Prostate gland (tissue), 2 donors: ENCODE measurements around the gene PKP4. TPM values are rescaled to one million over a fixed set of nuclear protein-coding genes. Genes with fewer than 3 reads are reported as not detected.

Experiments used
- DNase-seq: peaks from one replicate; pipeline ENCODE4 v3.0.0-alpha.2; 2019; ENCODE audit warnings: low spot score
- H3K27ac ChIP-seq, 2 donors: fragments of 200-600 bp; sonication (generic); 2 replicates each; pipeline ENCODE4 v1.5.1; 2017 to 2019
- H3K27me3 ChIP-seq: fragments of 200-600 bp; sonication (generic); replicated peaks from 2 replicates; pipeline ENCODE4 v1.5.1; 2019; ENCODE audit not compliant: insufficient read depth
- H3K36me3 ChIP-seq, 2 donors: fragments of 200-600 bp; sonication (generic); 1 replicate in 1 of 2; 2 replicates in 1 of 2; pipeline versions ENCODE4 v1.5.1 to v1.8.1; 2017 to 2019
- H3K4me1 ChIP-seq: fragments of 200-600 bp; sonication (generic); replicated peaks from 2 replicates; pipeline ENCODE4 v1.5.1; 2019
- H3K4me3 ChIP-seq, 2 donors: fragments of 200-600 bp; sonication (generic); 2 replicates each; pipeline ENCODE4 v1.5.1; 2017 to 2019
- H3K9me3 ChIP-seq: fragments of 200-600 bp; sonication (generic); 2 replicates; pipeline ENCODE4 v1.5.1; 2017
- POLR2A ChIP-seq: fragments of 450-650 bp; IDR thresholded peaks from one replicate; pipeline ENCODE4 v1.6.1; 2016; ENCODE audit warnings: antibody characterized with exemption, mild to moderate bottlenecking
- POLR2AphosphoS5 ChIP-seq: sonication (generic); formaldehyde crosslinking; IDR thresholded peaks from one replicate; pipeline ENCODE4 v1.6.1; 2017; ENCODE audit warnings: antibody characterized with exemption
- WGBS: methylation state at CpG from one replicate; pipeline ENCODE4 v1.1.5; 2018; 5-methylcytosine and 5-hydroxymethylcytosine counted together
- intact Hi-C: fragments of 100-400 bp; cut with DNase I; formaldehyde crosslinking; loops from one replicate; pipeline ENCODE4 v1.14.2; 2022
- total RNA-seq, 2 donors: library from RNA; depleted of rRNA; stranded (reverse); fragments of >200 nt; gene quantifications; one replicate each; pipeline ENCODE4 v1.1.0, GENCODE V29; 2016
- TF ChIP-seq, protein P1 (sequence below), 4 experiments: fragments of 200-600 bp in 2 of 4; fragments of 450-650 bp in 2 of 4; sonication (generic) in 2 of 4; IDR thresholded peaks; 1 replicate in 3 of 4; 2 replicates in 1 of 4; pipeline ENCODE4 v1.5.1; 2016 to 2019; ENCODE audit warnings: antibody characterized with exemption in 4 of 4, mild to moderate bottlenecking in 2 of 4, moderate library complexity in 2 of 4

Gene PKP4
- total RNA-seq, 2 donors from 2014 or later, result 49.0 to 57.9 TPM

DNA sequence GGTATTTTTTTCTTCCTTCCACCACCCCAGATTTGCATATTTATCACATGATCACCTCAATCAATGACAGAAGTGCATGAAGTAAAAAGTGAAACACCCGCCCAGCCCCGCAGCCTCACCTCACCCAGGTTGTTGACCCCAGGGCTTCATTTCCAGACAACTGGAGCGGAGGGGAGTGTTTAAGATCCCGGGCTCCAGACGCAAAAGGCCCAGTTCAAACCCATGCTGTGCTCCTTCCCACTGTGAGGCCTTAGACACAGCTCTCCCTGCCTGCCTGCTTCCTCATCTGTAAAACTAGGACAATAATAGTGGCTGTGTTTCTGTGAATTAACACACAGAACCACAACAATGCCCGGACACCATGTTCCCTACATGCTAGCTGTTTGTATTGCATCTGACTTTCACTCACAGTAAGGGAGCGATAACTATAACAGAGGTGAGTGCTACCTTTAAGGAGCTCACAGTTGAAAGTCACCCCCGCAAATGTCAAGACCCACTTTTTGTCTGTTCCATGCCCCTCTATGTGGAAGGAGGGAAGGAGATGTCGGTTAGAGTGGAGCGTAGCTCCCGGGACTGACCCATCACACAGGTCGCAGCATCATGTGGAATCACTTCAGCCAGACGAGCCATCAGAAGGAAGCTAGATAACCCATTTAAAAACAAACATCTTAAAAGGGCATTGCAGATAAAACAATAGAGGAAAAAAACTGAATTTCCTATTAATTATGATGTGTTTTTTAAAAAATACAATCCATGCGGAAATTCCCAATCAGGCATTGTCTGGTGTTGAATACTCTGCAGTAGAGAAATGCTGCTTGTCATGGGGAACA is 260.8 kb downstream of the PKP4 start:
- DNase-seq, result no peak
- no peak overlapping the region for H3K4me3 ChIP-seq
- WGBS, result 90% methylated on average over 14 of the region's 14 CpGs
- no peaks in the 10 kb centered on the region for H3K36me3 ChIP-seq
- intact Hi-C loops, result no loop called here
- no peaks in the 10 kb centered on the region for H3K27me3 ChIP-seq
- no peaks in the 10 kb centered on the region for H3K9me3 ChIP-seq
- no peak overlapping the region for H3K27ac ChIP-seq
- H3K4me1 ChIP-seq, result no peaks in the 10 kb centered on the region
- TF ChIP-seq POLR2AphosphoS5, result no peak
- TF ChIP-seq, protein P1, sequence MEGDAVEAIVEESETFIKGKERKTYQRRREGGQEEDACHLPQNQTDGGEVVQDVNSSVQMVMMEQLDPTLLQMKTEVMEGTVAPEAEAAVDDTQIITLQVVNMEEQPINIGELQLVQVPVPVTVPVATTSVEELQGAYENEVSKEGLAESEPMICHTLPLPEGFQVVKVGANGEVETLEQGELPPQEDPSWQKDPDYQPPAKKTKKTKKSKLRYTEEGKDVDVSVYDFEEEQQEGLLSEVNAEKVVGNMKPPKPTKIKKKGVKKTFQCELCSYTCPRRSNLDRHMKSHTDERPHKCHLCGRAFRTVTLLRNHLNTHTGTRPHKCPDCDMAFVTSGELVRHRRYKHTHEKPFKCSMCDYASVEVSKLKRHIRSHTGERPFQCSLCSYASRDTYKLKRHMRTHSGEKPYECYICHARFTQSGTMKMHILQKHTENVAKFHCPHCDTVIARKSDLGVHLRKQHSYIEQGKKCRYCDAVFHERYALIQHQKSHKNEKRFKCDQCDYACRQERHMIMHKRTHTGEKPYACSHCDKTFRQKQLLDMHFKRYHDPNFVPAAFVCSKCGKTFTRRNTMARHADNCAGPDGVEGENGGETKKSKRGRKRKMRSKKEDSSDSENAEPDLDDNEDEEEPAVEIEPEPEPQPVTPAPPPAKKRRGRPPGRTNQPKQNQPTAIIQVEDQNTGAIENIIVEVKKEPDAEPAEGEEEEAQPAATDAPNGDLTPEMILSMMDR (IDR thresholded peaks at IDR 0.05), result no peak
- no peak for TF ChIP-seq POLR2A

DNA sequence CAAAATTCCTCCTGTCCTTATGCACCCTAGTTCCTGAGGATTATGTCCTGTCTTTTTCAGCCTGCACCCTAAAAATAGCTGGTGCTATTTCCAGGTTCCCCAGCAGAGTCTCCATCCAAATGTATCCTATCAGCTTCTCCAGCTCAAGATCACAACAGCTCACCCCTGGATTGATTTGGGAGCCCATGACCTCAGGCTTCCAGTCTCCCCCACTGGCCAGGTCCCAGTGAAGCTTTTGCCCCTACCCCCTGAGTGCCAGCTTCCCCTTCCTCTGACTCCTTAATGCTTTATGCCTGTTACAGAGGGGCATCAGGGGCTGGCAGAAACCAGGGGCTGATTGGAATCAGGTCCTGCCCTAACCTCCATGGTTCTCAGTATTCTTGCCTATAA is 261.4 kb downstream of the PKP4 start:
- no peak overlapping the region for H3K4me3 ChIP-seq
- no peaks in the 10 kb centered on the region for H3K9me3 ChIP-seq
- no peaks in the 10 kb centered on the region for H3K27me3 ChIP-seq
- TF ChIP-seq POLR2A (no peak), POLR2AphosphoS5 (no peak)
- TF ChIP-seq, protein P1 (IDR thresholded peaks at IDR 0.05), result no peak
- H3K27ac ChIP-seq, result no peak overlapping the region
- H3K4me1 ChIP-seq, result peaks cover 1% of the 10 kb centered on the region
- intact Hi-C loops, result no loop called here
- no peaks in the 10 kb centered on the region for H3K36me3 ChIP-seq
- no peak for DNase-seq

DNA sequence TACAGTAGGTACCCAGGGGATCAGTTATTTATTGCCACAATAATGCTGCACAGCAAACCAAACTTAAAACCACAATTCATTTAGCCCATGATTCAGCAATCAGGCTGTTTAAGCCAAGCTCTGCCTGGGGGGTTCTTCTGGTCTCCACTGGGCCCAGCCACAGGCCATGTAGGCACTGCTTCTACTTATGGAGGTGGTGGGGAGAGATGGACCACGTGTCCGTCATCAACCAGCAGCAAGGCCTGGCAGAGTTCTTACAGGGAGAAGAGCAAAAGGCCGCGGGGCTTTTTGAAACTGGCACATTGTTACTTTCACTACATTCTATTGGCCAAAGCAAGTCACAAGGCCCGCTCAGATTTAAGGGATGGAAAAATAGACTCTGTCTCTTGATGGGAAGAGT is 262.1 kb downstream of the PKP4 start:
- no peak for DNase-seq
- Histone ChIP-seq H3K4me3 (no peak overlapping the region), H3K27me3 (no peaks in the 10 kb centered on the region), H3K9me3 (no peaks in the 10 kb centered on the region), H3K36me3 (no peaks in the 10 kb centered on the region), H3K27ac (no peak overlapping the region), H3K4me1 (peaks cover 6% of the 10 kb centered on the region)
- intact Hi-C loops, result no loop called here
- TF ChIP-seq, protein P1 (IDR thresholded peaks at IDR 0.05), result no peak
- no peak for TF ChIP-seq POLR2AphosphoS5
- TF ChIP-seq POLR2A, result no peak
- 98% methylated on average over 5 of the region's 5 CpGs for WGBS

DNA sequence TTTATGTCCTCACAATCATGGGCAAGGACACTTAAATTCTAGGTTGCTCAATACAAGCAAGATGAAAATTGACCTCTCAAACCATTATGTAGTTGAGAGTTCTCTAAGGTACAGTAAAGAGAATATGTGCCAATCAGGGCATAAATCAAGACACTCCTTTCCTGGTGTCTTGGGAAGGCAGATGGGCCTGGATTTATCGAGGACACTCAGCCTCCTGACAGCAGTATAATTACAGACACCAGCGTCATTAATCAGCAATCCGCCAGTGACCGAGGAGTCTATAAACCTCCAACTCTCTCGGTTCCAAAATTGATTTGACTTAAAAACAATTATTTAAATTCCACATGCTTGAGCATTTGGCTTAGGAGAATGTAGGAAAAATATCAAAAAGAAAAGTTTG is 262.7 kb downstream of the PKP4 start:
- Histone ChIP-seq H3K27ac (no peak overlapping the region), H3K27me3 (no peaks in the 10 kb centered on the region), H3K4me3 (no peak overlapping the region), H3K4me1 (peaks cover 11% of the 10 kb centered on the region), H3K9me3 (no peaks in the 10 kb centered on the region), H3K36me3 (no peaks in the 10 kb centered on the region)
- 77% methylated on average over 5 of the region's 5 CpGs for WGBS
- no peak for DNase-seq
- TF ChIP-seq, protein P1 (IDR thresholded peaks at IDR 0.05), result no peak
- TF ChIP-seq POLR2A (no peak), POLR2AphosphoS5 (no peak)
- intact Hi-C loops, result no loop called here
